K562 (cell line): ENCODE measurements around the gene ME3. TPM values are rescaled to one million over a fixed set of nuclear protein-coding genes. Genes with fewer than 3 reads are reported as not detected.

Experiments
- ETV5 ChIP-seq: sonication (generic); formaldehyde crosslinking; IDR thresholded peaks from 2 replicates; pipeline ENCODE4 v1.4.0; 2020; ENCODE audit warnings: low read depth, mild to moderate bottlenecking, missing genetic modification reagents
- GTF2F1 ChIP-seq: IDR thresholded peaks from 2 replicates; pipeline ENCODE4 v1.6.1; 2011; ENCODE audit warnings: low read depth, low read length, improper control_type of control experiment
- HMG20A ChIP-seq: fragments of 450-650 bp; formaldehyde crosslinking; conservative IDR thresholded peaks from 2 replicates; pipeline ENCODE4 v1.4.0; 2020; ENCODE audit warnings: mild to moderate bottlenecking, mixed read lengths
- MEF2D ChIP-seq: conservative IDR thresholded peaks from 2 replicates; pipeline ENCODE4 v1.6.1; 2016; ENCODE audit warnings: low read depth, missing genetic modification characterization, missing compliant biosample characterization
- POLR2H ChIP-seq: IDR thresholded peaks from 2 replicates; pipeline ENCODE4 v1.6.1; 2016; ENCODE audit warnings: missing genetic modification characterization, low read depth, mild to moderate bottlenecking, control low read depth, missing compliant biosample characterization, moderate library complexity
- SMAD4 ChIP-seq: fragments of 250-450 bp; sonication (Bioruptor Pico); conservative IDR thresholded peaks from 2 replicates; pipeline ENCODE4 v1.8.0; 2021; ENCODE audit warnings: inconsistent platforms, mild to moderate bottlenecking, moderate library complexity
- SMARCE1 ChIP-seq: fragments of 450-650 bp; IDR thresholded peaks from 2 replicates; pipeline ENCODE4 v1.7.1; 2016; ENCODE audit warnings: mild to moderate bottlenecking
- TFAM ChIP-seq: fragments of 250-450 bp; sonication (Bioruptor Pico); conservative IDR thresholded peaks from 2 replicates; pipeline ENCODE4 v1.5.0; 2021; ENCODE audit warnings: mild to moderate bottlenecking, moderate library complexity
- TRIM24 ChIP-seq, 2 experiments: fragments of 450-650 bp; IDR thresholded peaks; 2 replicates each; pipeline ENCODE4 v1.6.1; 2016
- ZNF24 ChIP-seq: fragments of 450-650 bp; IDR thresholded peaks from 2 replicates; pipeline ENCODE4 v1.6.1; 2016
- ZNF311 ChIP-seq: fragments of 250-450 bp; sonication (Bioruptor Pico); IDR thresholded peaks from 2 replicates; pipeline ENCODE4 v1.4.0; 2020; ENCODE audit warnings: mild to moderate bottlenecking, moderate library complexity
- polyA plus RNA-seq, 8 experiments: library from polyadenylated mRNA; depleted of rRNA in 4 of 8; stranded (reverse) in 5 of 8; unstranded in 3 of 8; fragments of >200 nt; fragmentation: Nextera tagmentation in 2 of 8; fragmentation: Illumina TruSeq in 1 of 8; extraction: Ambion mirVana in 2 of 8; extraction: Trizol in 1 of 8; gene quantifications; 2 replicates each; pipeline versions ENCODE4 v1.2.1 to v1.2.3, GENCODE V29; 2011 to 2014; ENCODE audit warnings: inconsistent platforms in 1 of 8, missing spikeins in 1 of 8
- total RNA-seq, 7 experiments: library from RNA; depleted of rRNA in 6 of 7; stranded (reverse); fragments of >200 nt in 6 of 7; fragmentation: Illumina TruSeq in 2 of 7; extraction: Trizol in 2 of 7; gene quantifications; 2 replicates each; pipeline versions ENCODE4 v1.2.1 to v1.2.3, GENCODE V29; 2011 to 2021; ENCODE audit warnings: low replicate concordance in 1 of 7
- TF ChIP-seq, protein P1 (sequence below): fragments of 450-650 bp; formaldehyde crosslinking; IDR thresholded peaks from 2 replicates; pipeline ENCODE4 v1.4.0; 2020; ENCODE audit warnings: mild to moderate bottlenecking, moderate library complexity
- TF ChIP-seq, protein P2 (sequence below): fragments of 250-450 bp; sonication (Bioruptor Pico); IDR thresholded peaks from 2 replicates; pipeline ENCODE4 v1.5.0; 2021

ME3 gene
- total and polyA plus RNA-seq, 9 of the 15 experiments (the other 6 are each of a cell fraction or from before 2014, with no cell fraction given): not detected

DNA sequence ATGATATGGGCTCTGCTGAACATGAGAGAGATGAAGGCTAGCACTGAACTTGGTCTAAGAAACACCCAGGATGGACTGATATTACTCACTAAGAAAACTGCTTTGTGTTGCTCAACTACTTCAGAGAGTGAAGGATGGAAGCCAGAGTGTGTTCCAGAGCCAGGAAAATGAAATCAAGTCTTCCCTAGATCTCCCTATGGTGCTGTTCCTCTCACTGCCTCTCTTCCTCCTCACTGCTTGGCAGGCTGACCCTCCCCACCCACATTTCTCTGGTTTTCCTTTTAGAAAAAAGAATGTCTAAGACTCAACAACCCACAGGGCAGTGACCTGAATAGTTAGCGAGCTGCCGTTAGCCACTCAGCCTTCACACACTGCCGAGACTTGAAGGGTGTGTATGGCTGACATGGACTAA lies 232.1 kb downstream of the ME3 start (continued):
- TF ChIP-seq GTF2F1: no peak
- TF ChIP-seq, protein P1, sequence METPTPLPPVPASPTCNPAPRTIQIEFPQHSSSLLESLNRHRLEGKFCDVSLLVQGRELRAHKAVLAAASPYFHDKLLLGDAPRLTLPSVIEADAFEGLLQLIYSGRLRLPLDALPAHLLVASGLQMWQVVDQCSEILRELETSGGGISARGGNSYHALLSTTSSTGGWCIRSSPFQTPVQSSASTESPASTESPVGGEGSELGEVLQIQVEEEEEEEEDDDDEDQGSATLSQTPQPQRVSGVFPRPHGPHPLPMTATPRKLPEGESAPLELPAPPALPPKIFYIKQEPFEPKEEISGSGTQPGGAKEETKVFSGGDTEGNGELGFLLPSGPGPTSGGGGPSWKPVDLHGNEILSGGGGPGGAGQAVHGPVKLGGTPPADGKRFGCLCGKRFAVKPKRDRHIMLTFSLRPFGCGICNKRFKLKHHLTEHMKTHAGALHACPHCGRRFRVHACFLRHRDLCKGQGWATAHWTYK (CRISPR knock-in tag): no peak
- no peak for TF ChIP-seq HMG20A (CRISPR knock-in tag)
- no peak for TF ChIP-seq TRIM24 (IDR thresholded peaks at IDR 0.05)
- TF ChIP-seq, protein P2, sequence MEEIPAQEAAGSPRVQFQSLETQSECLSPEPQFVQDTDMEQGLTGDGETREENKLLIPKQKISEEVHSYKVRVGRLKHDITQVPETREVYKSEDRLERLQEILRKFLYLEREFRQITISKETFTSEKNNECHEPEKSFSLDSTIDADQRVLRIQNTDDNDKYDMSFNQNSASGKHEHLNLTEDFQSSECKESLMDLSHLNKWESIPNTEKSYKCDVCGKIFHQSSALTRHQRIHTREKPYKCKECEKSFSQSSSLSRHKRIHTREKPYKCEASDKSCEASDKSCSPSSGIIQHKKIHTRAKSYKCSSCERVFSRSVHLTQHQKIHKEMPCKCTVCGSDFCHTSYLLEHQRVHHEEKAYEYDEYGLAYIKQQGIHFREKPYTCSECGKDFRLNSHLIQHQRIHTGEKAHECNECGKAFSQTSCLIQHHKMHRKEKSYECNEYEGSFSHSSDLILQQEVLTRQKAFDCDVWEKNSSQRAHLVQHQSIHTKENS (CRISPR knock-in tag): no peak
- no peak for TF ChIP-seq ZNF24
- TF ChIP-seq ETV5 (CRISPR knock-in tag): no peak
- TF ChIP-seq POLR2H (tag): no peak
- no peak for TF ChIP-seq ZNF311 (CRISPR knock-in tag)
- no peak for TF ChIP-seq SMAD4 (CRISPR knock-in tag)
- no peak for TF ChIP-seq TFAM
- TF ChIP-seq SMARCE1: no peak
- no peak for TF ChIP-seq MEF2D
- TF ChIP-seq, all 486 proteins: peak for 0
